Type B pancreatic cell (in vitro differentiated cells): Measurements from ENCODE around the gene ZBED6. TPM values are rescaled to one million over a fixed set of nuclear protein-coding genes. Genes with fewer than 3 reads are reported as not detected.
A peak's percentile ranks its signal among the peaks of the same experiment; 100 is the strongest.

ENCODE experiments used
- DNase-seq: peaks from one replicate; pipeline ENCODE4 v3.0.0; 2021; ENCODE audit warnings: mixed read lengths; ENCODE audit not compliant: unreplicated experiment; ENCODE audit errors: extremely low spot score
- H3K27ac Mint-ChIP-seq: 2 replicates; pipeline ENCODE4 v1.8.0; 2021; ENCODE audit warnings: mild to moderate bottlenecking, mixed read lengths
- H3K27me3 Mint-ChIP-seq: 2 replicates; pipeline ENCODE4 v1.8.0; 2021; ENCODE audit warnings: mixed read lengths
- H3K36me3 Mint-ChIP-seq: 2 replicates; pipeline ENCODE4 v1.8.0; 2021; ENCODE audit warnings: mixed read lengths
- H3K4me1 Mint-ChIP-seq: one replicate; pipeline ENCODE4 v1.8.0; 2021; ENCODE audit warnings: mixed read lengths; ENCODE audit not compliant: unreplicated experiment
- H3K4me3 Mint-ChIP-seq: 2 replicates; pipeline ENCODE4 v1.8.0; 2021; ENCODE audit warnings: mild to moderate bottlenecking, mixed read lengths
- H3K9me3 Mint-ChIP-seq: 2 replicates; pipeline ENCODE4 v1.8.0; 2021; ENCODE audit warnings: mixed read lengths
- CTCF ChIP-seq: fragments of 200-600 bp; sonication (generic); conservative IDR thresholded peaks from 2 replicates; pipeline ENCODE4 v1.5.0; 2021; ENCODE audit warnings: antibody characterized with exemption, mild to moderate bottlenecking
- total RNA-seq: library from RNA; stranded (reverse); gene quantifications from 2 replicates; pipeline ENCODE4 v1.2.1, GENCODE V29; 2021; ENCODE audit warnings: low replicate concordance

Gene ZBED6
- total RNA-seq, 1 donor from 2014 or later = 37.4 TPM

- no peak overlapping the region for H3K27ac Mint-ChIP-seq
Observed at GRCh38 chr1:203835476-203835875, 40.1 kb downstream of the ZBED6 start.

DNA sequence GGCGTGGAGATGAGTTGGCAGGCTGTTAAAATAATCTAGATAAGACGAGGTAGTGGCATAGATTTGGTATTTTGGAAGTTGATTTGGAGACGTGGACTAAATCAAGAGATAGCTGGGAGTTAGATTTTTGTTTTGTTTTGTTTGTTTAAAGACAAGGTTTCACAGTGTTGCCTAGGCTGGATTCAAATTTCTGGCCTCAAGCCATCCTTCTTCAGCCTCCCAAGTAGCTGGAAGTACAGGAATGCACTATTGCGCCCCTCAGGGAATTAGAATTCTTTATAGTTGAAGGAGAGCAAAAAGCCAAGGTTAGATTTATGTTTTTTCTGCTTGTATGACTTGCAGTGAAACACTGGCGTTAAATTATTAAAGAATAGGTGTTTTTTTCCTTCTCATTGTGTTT, 43.7 kb downstream of the ZBED6 start:
- no peak for TF ChIP-seq CTCF
- H3K4me3 Mint-ChIP-seq = no peak overlapping the region
- H3K9me3 Mint-ChIP-seq = no peaks in the 10 kb centered on the region
- no peak for DNase-seq
- no peaks in the 10 kb centered on the region for H3K4me1 Mint-ChIP-seq
- peak overlapping the region; percentile 62 for H3K27ac Mint-ChIP-seq
- H3K36me3 Mint-ChIP-seq = peaks cover 50% of the 10 kb centered on the region
- no peaks in the 10 kb centered on the region for H3K27me3 Mint-ChIP-seq

More at GRCh38 chr1:203835476-203835875, 40.1 kb downstream of the ZBED6 start:
- Mint-ChIP-seq H3K27me3 (no peaks in the 10 kb centered on the region), H3K4me1 (no peaks in the 10 kb centered on the region), H3K9me3 (no peaks in the 10 kb centered on the region), H3K36me3 (peaks cover 41% of the 10 kb centered on the region), H3K4me3 (no peak overlapping the region)
- no peak for DNase-seq
- TF ChIP-seq CTCF = no peak

- Mint-ChIP-seq H3K36me3 (peaks cover 50% of the 10 kb centered on the region), H3K27ac (no peak overlapping the region)
Observed at GRCh38 chr1:203840208-203840808, 44.9 kb downstream of the ZBED6 start.

GRCh38 chr1:203842559-203842876, 47.1 kb downstream of the ZBED6 start:
- H3K4me3 Mint-ChIP-seq = no peak overlapping the region
- no peaks in the 10 kb centered on the region for H3K27me3 Mint-ChIP-seq
- peaks cover 51% of the 10 kb centered on the region for H3K36me3 Mint-ChIP-seq

More at GRCh38 chr1:203840208-203840808, 44.9 kb downstream of the ZBED6 start:
- Mint-ChIP-seq H3K9me3 (no peaks in the 10 kb centered on the region), H3K27me3 (no peaks in the 10 kb centered on the region), H3K4me1 (no peaks in the 10 kb centered on the region), H3K4me3 (no peak overlapping the region)
- TF ChIP-seq CTCF = no peak
- DNase-seq = no peak

DNA sequence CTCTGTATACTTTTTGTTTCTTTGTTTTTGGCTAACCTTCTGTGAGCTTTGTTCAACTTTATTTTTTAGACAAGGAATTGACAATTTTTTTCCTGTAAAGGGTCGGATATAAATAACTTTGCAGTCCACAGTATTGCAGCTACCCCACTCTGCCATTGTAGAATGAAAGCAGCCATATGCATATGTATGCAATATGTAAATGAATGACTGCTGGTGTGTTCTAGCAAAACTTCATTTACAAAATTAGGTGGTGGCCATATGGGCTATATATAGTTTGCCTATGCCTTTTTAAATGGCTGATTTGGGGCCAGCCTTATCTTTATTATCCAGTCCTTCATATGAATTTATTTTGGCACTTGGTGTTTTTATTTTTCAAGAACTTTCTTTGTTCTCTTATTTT, 48.0 kb downstream of the ZBED6 start:
- Mint-ChIP-seq H3K27ac (no peak overlapping the region), H3K27me3 (no peaks in the 10 kb centered on the region), H3K9me3 (no peaks in the 10 kb centered on the region), H3K36me3 (peaks cover 42% of the 10 kb centered on the region), H3K4me3 (no peak overlapping the region), H3K4me1 (no peaks in the 10 kb centered on the region)
- DNase-seq = no peak
- no peak for TF ChIP-seq CTCF

More at GRCh38 chr1:203842559-203842876, 47.1 kb downstream of the ZBED6 start:
- DNase-seq = no peak
- Mint-ChIP-seq H3K27ac (no peak overlapping the region), H3K4me1 (no peaks in the 10 kb centered on the region), H3K9me3 (no peaks in the 10 kb centered on the region)
- TF ChIP-seq CTCF = no peak

Other genes with a start within 250 kb of the ZBED6 start
- gene ATP2B4, start 168.8 kb upstream of the ZBED6 start, total RNA-seq = 89.6 and 91.6 TPM in 2 replicates
- gene LAX1, start 30.4 kb upstream of the ZBED6 start, total RNA-seq = not detected in 2 replicates
- gene ZC3H11A, start within 50 bp of the ZBED6 start, total RNA-seq = 90.0 and 95.5 TPM in 2 replicates
- gene SNRPE, start 66.0 kb downstream of the ZBED6 start, total RNA-seq = 153 and 232 TPM in 2 replicates